Esophagus squamous epithelium (tissue), 5 donors: Measurements from ENCODE around the gene SRGAP3. TPM values are rescaled to one million over a fixed set of nuclear protein-coding genes. Genes with fewer than 3 reads are reported as not detected.

Source experiments
- DNase-seq: peaks from one replicate; lab custom pipeline; 2025; lab: John Stamatoyannopoulos, UW
- H3K27ac ChIP-seq, 4 donors: fragments of 200-600 bp; sonication (generic); one replicate each; pipeline ENCODE4 v1.5.1; 2016 to 2019; ENCODE audit warnings: mild to moderate bottlenecking in 1 of 4
- H3K27me3 ChIP-seq, 4 donors: fragments of 200-600 bp; sonication (generic); 1 replicate in 3 of 4; 2 replicates in 1 of 4; pipeline versions ENCODE4 v1.5.1 to v1.6.0; 2017 to 2021; ENCODE audit warnings: antibody characterized with exemption in 1 of 4
- H3K36me3 ChIP-seq, 3 donors: fragments of 200-600 bp; sonication (generic); one replicate each; pipeline ENCODE4 v1.5.1; 2016 to 2019
- H3K4me1 ChIP-seq, 3 donors: fragments of 200-600 bp; sonication (generic); one replicate each; pipeline ENCODE4 v1.5.1; 2017 to 2019
- H3K4me3 ChIP-seq, 4 donors: fragments of 200-600 bp; sonication (generic); 1 replicate in 3 of 4; 2 replicates in 1 of 4; pipeline ENCODE4 v1.5.1; 2016 to 2019; ENCODE audit warnings: mild to moderate bottlenecking in 2 of 4, moderate library complexity in 1 of 4
- H3K9me3 ChIP-seq, 3 donors: fragments of 200-600 bp; sonication (generic); one replicate each; pipeline ENCODE4 v1.5.1; 2016 to 2019
- CTCF ChIP-seq, 6 experiments: fragments of 450-650 bp in 4 of 6; fragments of 200-600 bp in 2 of 6; sonication (generic) in 2 of 6; IDR thresholded peaks; one replicate each; pipeline ENCODE4 v1.5.1; 2016 to 2019; ENCODE audit warnings: antibody characterized with exemption in 6 of 6, mild to moderate bottlenecking in 4 of 6, moderate library complexity in 4 of 6
- POLR2A ChIP-seq, 4 donors: fragments of 450-650 bp; IDR thresholded peaks; one replicate each; pipeline ENCODE4 v1.6.1; 2017; ENCODE audit warnings: antibody characterized with exemption in 4 of 4, mild to moderate bottlenecking in 4 of 4, moderate library complexity in 3 of 4
- WGBS, 2 donors: methylation state at CpG; one replicate each; pipeline ENCODE4 v1.1.5; 2018; 5-methylcytosine and 5-hydroxymethylcytosine counted together
- intact Hi-C: fragments of 100-400 bp; cut with DNase I; formaldehyde crosslinking; loops from one replicate; pipeline ENCODE4 v1.15.0; 2022
- total RNA-seq, 4 donors: library from RNA; depleted of rRNA; stranded (reverse); fragments of >200 nt; gene quantifications; one replicate each; pipeline ENCODE4 v1.1.0, GENCODE V29; 2016
- donor health status: DM: yes; HTN: yes; CAD: no.

The SRGAP3 gene
- total RNA-seq, 4 donors from 2014 or later, result 4.0 to 15.8 (median 6.6) TPM

GRCh38 chr3:9254764-9255163, 5.3 kb upstream of the SRGAP3 start:
- Histone ChIP-seq H3K36me3 (no peaks in the 10 kb centered on the region), H3K27ac (no peak overlapping the region), H3K27me3 (no peaks in the 10 kb centered on the region), H3K4me3 (no peak overlapping the region), H3K4me1 (peaks cover 2 to 27% (median 3%) of the 10 kb centered on the region in 3 donors), H3K9me3 (peaks cover 0 to 8% (median 6%) of the 10 kb centered on the region in 3 donors)
- DNase-seq, result no peak
- TF ChIP-seq POLR2A (IDR thresholded peaks at IDR 0.05), result no peak
- no peak for TF ChIP-seq CTCF (IDR thresholded peaks at IDR 0.05)
- WGBS, 2 donors, result 43 to 64% methylated on average over 1 of the region's 1 CpG
- intact Hi-C loops, result no loop called here

DNA sequence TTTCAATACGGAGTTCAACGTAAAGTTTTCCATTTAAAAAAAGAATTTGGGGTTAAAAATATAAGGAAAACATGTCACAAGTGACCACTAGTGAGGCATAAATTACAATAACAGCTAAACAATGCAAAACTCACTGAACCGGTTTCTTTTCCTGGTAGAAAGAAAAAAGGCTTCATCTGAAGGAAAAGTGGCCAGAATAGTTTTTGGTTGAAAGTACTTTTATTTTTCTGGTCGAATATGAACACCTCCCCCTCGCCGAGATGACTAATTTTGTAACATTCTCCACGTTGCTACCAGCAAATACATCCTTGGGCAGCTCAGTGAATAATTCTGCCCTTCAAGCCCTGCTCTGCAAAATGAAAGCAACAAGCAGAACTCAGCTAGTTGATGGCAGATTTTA, 3.9 kb upstream of the SRGAP3 start:
- no peak for TF ChIP-seq CTCF (IDR thresholded peaks at IDR 0.05)
- no peak for TF ChIP-seq POLR2A (IDR thresholded peaks at IDR 0.05)
- Histone ChIP-seq H3K4me3 (no peak overlapping the region), H3K9me3 (peaks cover 0 to 8% (median 6%) of the 10 kb centered on the region in 3 donors), H3K27ac (no peak overlapping the region), H3K27me3 (no peaks in the 10 kb centered on the region), H3K36me3 (no peaks in the 10 kb centered on the region), H3K4me1 (peaks cover 6 to 42% (median 8%) of the 10 kb centered on the region in 3 donors)
- intact Hi-C loops, result no loop called here
- no peak for DNase-seq
- 41 to 47% methylated on average over 7 of the region's 7 CpGs for WGBS, 2 donors

DNA sequence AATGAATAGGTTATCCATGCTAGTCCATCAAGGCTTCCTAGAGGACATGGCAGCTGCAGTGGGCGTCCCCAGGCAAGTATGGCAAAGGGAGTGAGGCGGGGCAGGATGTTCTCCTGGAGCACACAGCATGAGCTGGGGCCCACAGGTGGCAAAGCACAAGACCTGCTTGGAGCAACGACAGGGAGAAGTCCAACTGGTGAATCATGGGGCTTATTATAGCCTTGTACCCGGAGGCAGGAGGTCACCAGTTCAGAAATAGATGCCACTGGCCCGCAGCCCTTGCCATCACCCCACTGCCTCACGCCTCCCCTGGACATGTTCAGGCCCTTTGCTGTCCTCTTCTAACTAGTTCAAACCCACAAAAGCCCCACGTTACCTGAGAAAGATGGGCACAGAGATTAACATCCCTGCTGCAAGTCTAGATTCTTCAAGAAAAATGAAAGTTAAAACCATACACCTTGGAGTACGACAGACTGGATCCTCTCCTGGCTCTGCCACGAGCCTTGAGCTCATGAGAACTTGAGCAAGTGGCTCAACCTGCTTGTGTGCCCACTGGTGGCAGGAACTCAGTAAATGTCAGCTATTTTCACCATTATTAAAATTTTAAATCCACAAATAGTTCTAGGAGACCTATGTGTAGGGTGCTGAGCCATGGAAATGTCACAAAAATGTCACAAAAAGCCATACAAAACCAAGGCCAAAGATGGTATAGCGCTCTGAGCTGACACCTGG, 1.8 kb upstream of the SRGAP3 start:
- 54 to 67% methylated on average over 6 to 10 of the region's 10 CpGs for WGBS, 2 donors

DNA sequence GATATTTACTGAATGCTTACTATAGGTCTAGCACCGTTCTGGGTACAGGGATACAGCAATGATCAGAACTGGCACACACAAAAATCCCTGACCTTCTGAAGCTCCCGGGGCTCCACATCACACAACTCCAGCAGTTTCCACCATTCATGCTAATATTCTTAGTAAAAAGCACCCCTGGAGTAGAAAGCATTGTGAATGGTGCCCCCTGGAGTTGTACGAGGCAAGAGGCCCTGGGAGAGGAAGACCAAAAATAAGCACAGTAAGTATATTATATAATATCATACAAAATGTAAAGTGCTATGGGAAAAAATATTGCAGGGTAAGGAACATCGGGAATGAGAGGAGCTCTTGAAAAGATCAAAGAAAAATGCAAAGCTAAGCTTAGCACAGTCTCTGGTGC, 790 bp upstream of the SRGAP3 start:
- intact Hi-C loops, result no loop called here

More for the DNA sequence above, 1.8 kb upstream of the SRGAP3 start:
- Histone ChIP-seq H3K4me1 (peaks cover 11 to 63% (median 13%) of the 10 kb centered on the region in 3 donors), H3K4me3 (no peak overlapping the region), H3K36me3 (no peaks in the 10 kb centered on the region), H3K9me3 (no peaks in the 10 kb centered on the region), H3K27ac (no peak overlapping the region), H3K27me3 (no peaks in the 10 kb centered on the region)
- TF ChIP-seq POLR2A (IDR thresholded peaks at IDR 0.05) (no peak), CTCF (IDR thresholded peaks at IDR 0.05) (no peak)
- no peak for DNase-seq
- intact Hi-C loops, result no loop called here

More for the DNA sequence above, 790 bp upstream of the SRGAP3 start:
- Histone ChIP-seq H3K9me3 (no peaks in the 10 kb centered on the region), H3K4me1 (peaks cover 11 to 73% (median 13%) of the 10 kb centered on the region in 3 donors), H3K27ac (peak overlapping the region in 3 of 4 donors; percentile 5 to 77 (median 63)), H3K4me3 (no peak overlapping the region), H3K36me3 (no peaks in the 10 kb centered on the region), H3K27me3 (no peaks in the 10 kb centered on the region)
- DNase-seq, result no peak
- WGBS, 2 donors, result 66 to 67% methylated on average over 4 of the region's 4 CpGs
- TF ChIP-seq POLR2A (IDR thresholded peaks at IDR 0.05), result no peak
- no peak for TF ChIP-seq CTCF (IDR thresholded peaks at IDR 0.05)
